Measurements from ENCODE around the gene GOLGA6C. TPM values are rescaled to one million over a fixed set of nuclear protein-coding genes. Genes with fewer than 3 reads are reported as not detected.
"Not testable (repeated sequence)": the region's sequence is repeated elsewhere in the genome, so short reads cannot be mapped to it uniquely, and the experiment has no call there.

Gene GOLGA6C, protein sequence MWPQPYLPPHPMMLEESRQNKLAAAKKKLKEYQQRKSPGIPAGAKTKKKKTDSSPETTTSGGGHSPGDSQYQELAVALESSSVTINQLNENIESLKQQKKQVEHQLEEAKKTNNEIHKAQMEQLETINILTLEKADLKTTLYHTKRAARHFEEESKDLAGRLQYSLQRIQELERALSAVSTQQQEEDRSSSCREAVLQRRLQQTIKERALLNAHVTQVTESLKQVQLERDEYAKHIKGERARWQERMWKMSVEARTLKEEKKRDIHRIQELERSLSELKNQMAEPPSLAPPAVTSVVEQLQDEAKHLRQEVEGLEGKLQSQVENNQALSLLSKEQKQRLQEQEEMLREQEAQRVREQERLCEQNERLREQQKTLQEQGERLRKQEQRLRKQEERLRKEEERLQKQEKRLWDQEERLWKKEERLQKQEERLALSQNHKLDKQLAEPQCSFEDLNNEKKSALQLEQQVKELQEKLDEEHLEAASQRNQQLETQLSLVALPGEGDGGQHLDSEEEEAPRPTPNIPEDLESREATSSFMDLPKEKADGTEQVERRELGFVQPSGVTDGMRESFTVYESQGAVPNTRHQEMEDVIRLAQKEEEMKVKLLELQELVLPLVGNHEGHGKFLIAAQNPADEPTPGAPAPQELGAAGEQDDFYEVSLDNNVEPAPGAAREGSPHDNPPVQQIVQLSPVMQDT
- total RNA-seq, result under 1 TPM in 1 of 2 donors, not detected in 1; 0.34 TPM

- not testable (repeated sequence) for H3K27me3 Mint-ChIP-seq (ENCODE audit: low read depth); H3K4me3 Mint-ChIP-seq; H3K4me1 Mint-ChIP-seq (ENCODE audit: low read depth); H3K36me3 Mint-ChIP-seq (ENCODE audit: insufficient read depth in 2 of 2); H3K9me3 Mint-ChIP-seq; ATAC-seq (replicated peaks in 1 of 2); H3K27ac Mint-ChIP-seq; DNase-seq
Measured at GRCh38 chr15:75258034-75258433, at the start of gene GOLGA6C. Gene GOLGA6C, plus strand, starts transcription at chr15:75258334. Its CDS starts 265 bp downstream, at chr15:75258599.

GRCh38 chr15:75208501-75209288 lies 49.4 kb upstream of the GOLGA6C start:
- ATAC-seq (replicated peaks in 1 of 2) (no peak), DNase-seq (no peak)
- no peak overlapping the region for H3K27ac Mint-ChIP-seq
- no peaks in the 10 kb centered on the region for H3K27me3 Mint-ChIP-seq (ENCODE audit: low read depth)
- H3K36me3 Mint-ChIP-seq (ENCODE audit: insufficient read depth in 2 of 2), result peaks cover 2 to 3% of the 10 kb centered on the region in 2 donors
- H3K4me1 Mint-ChIP-seq (ENCODE audit: low read depth), result peaks cover 30% of the 10 kb centered on the region
- H3K9me3 Mint-ChIP-seq, result no peaks in the 10 kb centered on the region
- no peak overlapping the region for H3K4me3 Mint-ChIP-seq

DNA sequence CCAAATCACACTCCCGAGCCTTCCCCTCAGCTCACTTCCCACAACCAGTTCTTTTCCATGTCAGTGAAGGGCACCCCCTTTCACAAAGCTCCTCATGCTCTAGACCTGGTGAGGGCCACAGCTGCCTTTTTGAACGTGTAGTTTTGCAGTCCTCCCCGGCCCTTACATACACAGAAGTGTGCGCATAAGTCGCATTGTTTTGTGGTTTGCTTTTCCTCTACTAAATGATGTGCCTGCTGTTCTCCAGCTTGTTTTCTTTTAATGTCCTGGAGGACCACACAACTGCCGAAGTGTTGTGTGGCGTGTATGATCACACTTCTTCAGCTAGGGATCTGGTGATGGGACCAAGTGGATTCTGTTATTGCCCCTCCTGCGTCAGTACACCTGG lies 48.9 kb upstream of the GOLGA6C start:
- peaks cover 24% of the 10 kb centered on the region for H3K4me1 Mint-ChIP-seq (ENCODE audit: low read depth)
- DNase-seq (no peak), ATAC-seq (replicated peaks in 1 of 2) (no peak)
- H3K27ac Mint-ChIP-seq, result peak overlapping the region; percentile 31
- H3K36me3 Mint-ChIP-seq (ENCODE audit: insufficient read depth in 2 of 2), result peaks cover 2 to 3% of the 10 kb centered on the region in 2 donors
- no peaks in the 10 kb centered on the region for H3K27me3 Mint-ChIP-seq (ENCODE audit: low read depth)
- H3K9me3 Mint-ChIP-seq, result no peaks in the 10 kb centered on the region
- no peak overlapping the region for H3K4me3 Mint-ChIP-seq

DNA sequence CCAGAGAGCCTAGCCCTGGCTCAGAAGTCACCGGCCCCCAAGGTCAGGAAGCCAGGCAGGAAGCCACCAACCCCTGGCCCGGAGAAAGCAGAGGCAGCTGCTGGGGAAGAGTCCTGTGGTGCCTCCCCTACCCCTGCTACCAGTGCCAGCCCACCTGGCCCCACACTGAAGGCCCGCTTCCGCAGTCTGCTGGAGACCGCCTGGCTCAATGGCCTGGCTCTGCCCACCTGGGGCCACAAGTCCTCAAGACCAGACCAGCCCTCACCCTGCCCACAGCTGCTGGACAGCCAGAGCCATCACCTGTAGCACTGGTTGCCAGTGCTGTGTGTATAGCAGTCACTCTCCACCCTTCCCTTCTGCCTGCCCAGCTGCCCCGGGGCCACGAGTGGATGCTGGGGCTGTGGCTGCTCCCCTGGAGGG lies 47.3 kb upstream of the GOLGA6C start:
- H3K36me3 Mint-ChIP-seq (ENCODE audit: insufficient read depth in 2 of 2), result peaks cover 2 to 3% of the 10 kb centered on the region in 2 donors
- no peaks in the 10 kb centered on the region for H3K27me3 Mint-ChIP-seq (ENCODE audit: low read depth)
- H3K4me1 Mint-ChIP-seq (ENCODE audit: low read depth), result peaks cover 11% of the 10 kb centered on the region
- DNase-seq (no peak), ATAC-seq (replicated peaks in 1 of 2) (no peak)
- no peaks in the 10 kb centered on the region for H3K9me3 Mint-ChIP-seq
- H3K4me3 Mint-ChIP-seq, result no peak overlapping the region
- H3K27ac Mint-ChIP-seq, result peak overlapping the region; percentile 8

- no peaks in the 10 kb centered on the region for H3K27me3 Mint-ChIP-seq (ENCODE audit: low read depth)
- peak overlapping the region; percentile 8 for H3K27ac Mint-ChIP-seq
- no peak for ATAC-seq (replicated peaks in 1 of 2)
- peaks cover 11% of the 10 kb centered on the region for H3K4me1 Mint-ChIP-seq (ENCODE audit: low read depth)
- H3K36me3 Mint-ChIP-seq (ENCODE audit: insufficient read depth in 2 of 2), result peaks cover 2 to 3% of the 10 kb centered on the region in 2 donors
- H3K4me3 Mint-ChIP-seq, result no peak overlapping the region
- DNase-seq, result no peak
- no peaks in the 10 kb centered on the region for H3K9me3 Mint-ChIP-seq
Measured at GRCh38 chr15:75211436-75212199, 46.5 kb upstream of the GOLGA6C start.

GRCh38 chr15:75212200-75212858 lies 45.8 kb upstream of the GOLGA6C start:
- Mint-ChIP-seq H3K4me3 (no peak overlapping the region), H3K27ac (no peak overlapping the region), H3K36me3 (ENCODE audit: insufficient read depth in 2 of 2) (peaks cover 2 to 3% of the 10 kb centered on the region in 2 donors), H3K27me3 (ENCODE audit: low read depth) (no peaks in the 10 kb centered on the region), H3K4me1 (ENCODE audit: low read depth) (peaks cover 11% of the 10 kb centered on the region), H3K9me3 (no peaks in the 10 kb centered on the region)
- DNase-seq (no peak), ATAC-seq (replicated peaks in 1 of 2) (no peak)

GRCh38 chr15:75213212-75213767 lies 44.8 kb upstream of the GOLGA6C start:
- no peak for DNase-seq
- H3K9me3 Mint-ChIP-seq, result no peaks in the 10 kb centered on the region
- no peak overlapping the region for H3K4me3 Mint-ChIP-seq
- no peak overlapping the region for H3K27ac Mint-ChIP-seq
- no peak for ATAC-seq (replicated peaks in 1 of 2)
- peaks cover 2 to 3% of the 10 kb centered on the region in 2 donors for H3K36me3 Mint-ChIP-seq (ENCODE audit: insufficient read depth in 2 of 2)
- peaks cover 11% of the 10 kb centered on the region for H3K4me1 Mint-ChIP-seq (ENCODE audit: low read depth)
- H3K27me3 Mint-ChIP-seq (ENCODE audit: low read depth), result no peaks in the 10 kb centered on the region

GRCh38 chr15:75213768-75214221 lies 44.3 kb upstream of the GOLGA6C start:
- Mint-ChIP-seq H3K27ac (no peak overlapping the region), H3K9me3 (no peaks in the 10 kb centered on the region), H3K4me1 (ENCODE audit: low read depth) (peaks cover 11% of the 10 kb centered on the region), H3K4me3 (no peak overlapping the region), H3K36me3 (ENCODE audit: insufficient read depth in 2 of 2) (peaks cover 2 to 3% of the 10 kb centered on the region in 2 donors), H3K27me3 (ENCODE audit: low read depth) (no peaks in the 10 kb centered on the region)
- DNase-seq (no peak), ATAC-seq (replicated peaks in 1 of 2) (no peak)

- DNase-seq (no peak), ATAC-seq (replicated peaks in 1 of 2) (no peak)
- Mint-ChIP-seq H3K27ac (no peak overlapping the region), H3K9me3 (no peaks in the 10 kb centered on the region), H3K4me1 (ENCODE audit: low read depth) (peaks cover 4% of the 10 kb centered on the region), H3K27me3 (ENCODE audit: low read depth) (no peaks in the 10 kb centered on the region), H3K36me3 (ENCODE audit: insufficient read depth in 2 of 2) (peaks cover 0 to 2% of the 10 kb centered on the region in 2 donors), H3K4me3 (no peak overlapping the region)
Measured at GRCh38 chr15:75214293-75215096, 43.6 kb upstream of the GOLGA6C start.

GRCh38 chr15:75215107-75216004 lies 42.8 kb upstream of the GOLGA6C start:
- Mint-ChIP-seq H3K36me3 (ENCODE audit: insufficient read depth in 2 of 2) (peaks cover 0 to 2% of the 10 kb centered on the region in 2 donors), H3K27ac (no peak overlapping the region), H3K27me3 (ENCODE audit: low read depth) (no peaks in the 10 kb centered on the region), H3K4me1 (ENCODE audit: low read depth) (no peaks in the 10 kb centered on the region), H3K9me3 (no peaks in the 10 kb centered on the region), H3K4me3 (no peak overlapping the region)
- no peak for DNase-seq
- ATAC-seq (replicated peaks in 1 of 2), result no peak

Data from activated T-cell treated with anti-CD3 and anti-CD28 coated beads, Interleukin-2, amount 50 U/mL, for 72 hours (primary cell).